HG03565 (cell line): Measurements from ENCODE around the gene MED4.

ENCODE experiments used
- ATAC-seq: cut with Tn5 transposase; IDR thresholded peaks from one replicate; pipeline ENCODE4 v1.9.1; 2021; ENCODE audit warnings: mild to moderate bottlenecking, moderate library complexity; ENCODE audit not compliant: unreplicated experiment

Gene MED4

GRCh38 chr13:48038761-48039160, 56.1 kb downstream of the MED4 start:
- ATAC-seq, result no peak

GRCh38 chr13:48037346-48038173, 57.3 kb downstream of the MED4 start, which contains the start of gene NUDT15:
NUDT15 (plus strand) TSS chr13:48037726; CDS start chr13:48037747, 21 bp downstream.
- peak; percentile 87 for ATAC-seq

GRCh38 chr13:48029859-48030258, 65.0 kb downstream of the MED4 start:
- no peak for ATAC-seq

GRCh38 chr13:48028066-48028465, 66.8 kb downstream of the MED4 start:
- ATAC-seq, result no peak
